HG03066 (cell line): ENCODE measurements around the gene TLE7.
A peak's percentile ranks its signal among the peaks of the same experiment; 100 is the strongest.

Experiments
- ATAC-seq: cut with Tn5 transposase; IDR thresholded peaks from one replicate; pipeline ENCODE4 v1.9.1; 2021; ENCODE audit warnings: low read depth; ENCODE audit not compliant: unreplicated experiment

Gene TLE7

DNA sequence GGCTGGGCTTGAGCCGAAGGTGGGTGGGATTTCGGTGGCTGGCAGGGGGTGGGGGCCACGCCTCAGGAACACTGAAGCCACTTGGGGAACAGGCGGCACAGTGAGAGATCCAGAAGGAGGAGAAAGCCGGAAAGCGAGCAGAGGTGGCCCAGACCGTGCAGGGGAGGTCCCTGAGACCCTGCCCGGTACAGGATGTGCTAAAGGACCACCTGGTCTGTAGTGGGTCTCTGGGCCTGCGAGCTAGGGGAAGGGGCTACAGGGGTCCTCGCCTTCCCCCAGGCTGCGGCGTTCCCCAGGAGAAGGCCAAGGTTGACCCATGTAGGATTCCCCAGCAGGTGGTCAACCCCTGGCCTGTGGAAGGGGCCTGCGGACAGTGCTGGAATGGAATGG, at the start of gene TLE7:
TLE7 (minus strand) TSS at position 4 of the 390 bp plus-strand sequence. CDS start 8,730 bp downstream, outside the sequence.
- ATAC-seq, result no peak

DNA sequence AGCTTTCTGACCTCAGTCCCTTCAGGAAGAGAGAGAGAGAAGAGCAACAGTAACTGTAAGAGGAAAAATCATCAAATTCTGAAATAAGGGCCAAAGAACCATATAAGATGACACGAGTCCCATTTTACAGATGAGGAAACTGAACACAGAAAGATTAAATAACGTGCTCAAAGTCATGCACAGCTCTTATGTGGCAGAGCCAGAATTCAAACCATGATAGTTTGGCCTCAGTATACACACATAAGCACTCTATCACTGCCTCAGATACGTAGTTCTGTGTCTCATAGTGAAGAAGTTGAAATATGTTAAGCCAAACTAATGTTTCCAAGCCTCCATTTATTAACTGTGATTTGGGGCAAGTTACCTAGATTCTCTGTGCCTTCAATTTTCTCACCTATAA, 49.2 kb upstream of the TLE7 start:
- no peak for ATAC-seq

DNA sequence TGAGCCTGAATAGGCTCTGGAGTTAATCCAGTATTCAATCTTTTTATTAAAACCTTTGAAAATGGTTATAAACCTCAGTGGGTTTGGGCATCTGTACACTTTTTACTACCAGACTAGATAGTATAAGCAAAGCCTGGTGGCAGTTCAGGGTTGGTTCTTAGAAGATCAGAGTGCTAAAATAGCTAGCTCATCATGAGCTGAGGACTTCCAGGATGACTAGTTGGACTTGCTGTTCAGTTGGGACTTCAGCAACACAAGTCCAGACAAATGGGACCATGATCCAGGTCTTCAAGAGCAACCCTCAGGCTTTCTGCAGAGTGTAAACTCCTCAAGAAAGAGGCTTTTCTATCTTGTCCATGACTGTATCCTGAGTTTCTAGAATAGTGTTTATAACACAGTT, 48.5 kb upstream of the TLE7 start:
- no peak for ATAC-seq

- ATAC-seq, result no peak
These were observed 47.3 kb upstream of the TLE7 start, which contains the start of gene ZNF19 for GRCh38 chr16:71489122-71489521. ZNF19 (minus strand) TSS chr16:71489324; CDS start chr16:71482114, 7,210 bp downstream.

GRCh38 chr16:71484006-71484893, 42.4 kb upstream of the TLE7 start:
- ATAC-seq, result peak; percentile 83

DNA sequence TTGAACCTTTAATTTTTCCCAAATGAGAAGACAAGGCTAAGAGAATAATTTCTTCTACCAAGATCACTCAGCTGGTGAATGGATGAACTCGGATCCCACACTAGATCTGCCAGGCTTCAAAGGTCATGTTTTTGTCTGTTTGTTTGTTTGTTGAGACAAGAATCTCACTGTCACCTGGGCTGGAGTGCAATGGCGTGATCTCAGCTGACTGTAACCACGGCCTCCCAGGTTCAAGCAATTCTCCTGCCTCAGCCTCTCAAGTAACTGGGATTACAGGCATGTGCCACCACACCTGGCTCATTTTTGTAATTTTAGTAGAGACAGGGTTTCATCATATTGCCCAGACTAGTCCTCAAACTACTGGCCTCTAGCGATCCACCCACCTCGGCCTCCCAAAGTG, 40.7 kb upstream of the TLE7 start:
- no peak for ATAC-seq

GRCh38 chr16:71480956-71481355, 39.1 kb upstream of the TLE7 start:
- no peak for ATAC-seq

GRCh38 chr16:71479420-71479819, 37.6 kb upstream of the TLE7 start:
- ATAC-seq, result no peak

- no peak for ATAC-seq
These were observed 34.7 kb upstream of the TLE7 start for GRCh38 chr16:71476457-71477124.

DNA sequence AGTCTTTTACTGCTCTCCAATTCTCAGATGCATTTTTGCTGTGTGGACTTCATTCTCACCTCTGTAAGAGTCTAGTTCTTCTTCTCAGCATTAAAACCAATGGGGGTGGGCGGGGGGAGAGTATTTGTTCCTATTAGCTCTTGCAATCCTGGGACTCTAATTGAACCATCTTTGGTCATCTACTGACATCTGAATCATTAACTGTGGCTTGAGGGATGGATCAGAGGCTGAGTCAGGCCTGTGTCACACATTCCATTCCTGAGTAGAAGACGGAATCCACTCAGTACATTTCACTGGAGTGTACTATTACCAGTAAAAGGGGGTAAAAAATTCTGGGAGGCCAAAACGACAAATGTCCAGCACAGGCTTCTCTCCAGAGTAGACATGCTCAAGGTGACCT, 33.0 kb upstream of the TLE7 start:
- no peak for ATAC-seq

DNA sequence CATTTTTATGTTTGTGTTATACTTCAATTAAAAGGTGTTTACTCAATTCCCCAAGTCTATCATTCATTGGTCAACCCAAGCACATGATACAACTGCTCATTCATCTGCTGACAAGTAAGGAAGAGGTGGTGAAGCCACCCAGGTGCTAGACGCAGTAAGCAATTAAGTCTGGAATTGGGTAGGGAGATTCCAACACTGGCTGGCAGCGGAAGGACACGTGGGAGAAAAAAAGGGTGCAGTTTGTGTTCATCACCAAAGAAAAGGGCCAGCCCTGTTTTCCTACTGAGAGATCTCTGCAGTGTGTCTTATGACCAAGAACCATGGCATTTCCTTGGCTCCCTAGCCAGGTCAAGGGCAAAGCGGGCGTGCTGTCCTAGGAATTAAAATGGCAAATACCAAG, 32.0 kb upstream of the TLE7 start:
- ATAC-seq, result no peak

- no peak for ATAC-seq
These were observed 31.1 kb upstream of the TLE7 start for GRCh38 chr16:71472931-71473330.

DNA sequence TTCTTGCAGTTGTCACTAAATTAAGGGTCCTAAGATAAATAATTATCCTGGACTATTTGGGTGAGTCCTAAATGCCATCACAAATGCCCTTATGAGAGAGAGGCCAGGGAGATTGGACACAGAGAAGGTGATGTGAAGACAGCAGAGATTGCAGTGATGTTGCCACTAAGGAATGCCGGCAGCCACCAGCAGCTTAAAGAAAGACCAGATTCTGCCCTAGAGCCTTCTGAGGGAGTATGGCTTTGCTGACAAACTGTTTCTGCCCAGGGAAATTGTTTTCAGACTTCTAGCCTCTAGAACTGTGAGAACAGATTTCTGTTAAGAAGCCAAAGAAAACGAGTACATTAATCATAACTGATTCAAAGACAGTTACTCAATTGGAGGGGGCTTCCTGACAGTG, 30.2 kb upstream of the TLE7 start:
- ATAC-seq, result no peak

- ATAC-seq, result no peak
These were observed 26.0 kb upstream of the TLE7 start for GRCh38 chr16:71467810-71468209.

- ATAC-seq, result no peak
These were observed 22.4 kb upstream of the TLE7 start for GRCh38 chr16:71464231-71464630.

GRCh38 chr16:71461686-71462648, 20.1 kb upstream of the TLE7 start, which contains the start of gene ZNF23:
ZNF23 (minus strand) TSS chr16:71462247; CDS start chr16:71456796, 5,451 bp downstream.
- ATAC-seq, result peak; percentile 94

DNA sequence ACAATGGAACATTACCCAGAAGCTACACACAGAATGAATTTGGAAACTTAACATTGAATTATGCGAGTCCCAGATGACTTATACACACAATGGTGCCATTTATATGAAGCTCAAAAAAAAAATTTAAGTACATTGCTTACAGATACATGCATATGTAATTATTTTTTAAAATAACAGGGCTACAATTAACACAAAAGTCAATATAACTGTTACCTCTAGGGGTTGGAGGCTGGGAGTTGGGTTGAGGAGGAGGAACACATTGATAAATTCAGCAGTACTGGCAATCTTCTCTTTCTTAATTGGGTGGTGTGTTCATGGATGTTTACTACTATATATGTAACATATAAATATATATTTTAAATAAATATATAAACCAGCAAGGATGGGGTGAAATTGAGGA, 19.1 kb upstream of the TLE7 start:
- no peak for ATAC-seq

DNA sequence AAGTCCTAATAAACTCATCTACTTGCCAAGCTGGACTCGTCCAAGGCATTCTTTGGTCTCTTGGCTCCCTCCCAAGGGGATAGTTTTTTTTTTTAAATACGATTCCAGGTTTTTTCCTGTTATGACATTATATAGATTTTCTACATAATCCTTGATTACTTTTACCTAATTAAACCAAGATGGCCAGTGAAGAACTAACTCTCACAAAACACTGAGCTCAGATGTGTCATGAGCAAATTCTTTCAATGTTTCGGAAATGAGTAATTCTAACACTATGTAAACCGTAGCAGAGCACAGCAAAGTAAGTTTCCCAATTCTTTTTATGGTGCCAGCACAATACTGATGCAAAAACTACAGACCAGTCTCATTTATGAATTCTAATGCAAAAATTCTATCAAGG, 18.4 kb upstream of the TLE7 start:
- no peak for ATAC-seq

DNA sequence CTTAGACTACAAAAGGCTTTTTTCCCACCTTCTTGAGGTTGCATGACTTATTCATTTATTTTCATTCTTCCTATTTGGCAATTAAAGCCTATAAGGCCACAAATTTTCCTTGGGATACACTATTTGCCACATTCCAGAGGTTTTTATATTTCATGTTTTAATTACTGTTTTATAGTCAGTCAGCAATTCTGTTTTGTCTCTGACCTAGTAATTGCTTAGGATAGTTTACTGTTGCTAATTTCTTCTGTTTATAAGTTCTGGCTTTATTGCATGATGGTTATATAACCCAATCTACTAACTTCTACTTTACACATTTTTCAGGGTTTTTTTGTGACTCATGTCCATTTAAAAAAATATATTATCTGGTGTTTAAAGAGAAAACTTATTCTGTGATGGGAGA, 17.7 kb upstream of the TLE7 start:
- ATAC-seq, result no peak

- no peak for ATAC-seq
These were observed 14.9 kb upstream of the TLE7 start for GRCh38 chr16:71456801-71457200.

- ATAC-seq, result no peak
These were observed 11.2 kb upstream of the TLE7 start for GRCh38 chr16:71453036-71453435.
